ENCODE data around the gene TRAF3IP1. TPM values are rescaled to one million over a fixed set of nuclear protein-coding genes. Genes with fewer than 3 reads are reported as not detected.
A peak's percentile ranks its signal among the peaks of the same experiment; 100 is the strongest.
"Not testable (repeated sequence)": the region's sequence is repeated elsewhere in the genome, so short reads cannot be mapped to it uniquely, and the experiment has no call there.

TRAF3IP1 gene
- polyA plus RNA-seq, 12 donors, result 7.1 to 22.5 (median 8.8) TPM; not detected in 1

- no peak for DNase-seq
Measured at GRCh38 chr2:238339814-238340213, 19.5 kb downstream of the TRAF3IP1 start.

- no peak for DNase-seq
Measured at GRCh38 chr2:238341536-238341935, 21.2 kb downstream of the TRAF3IP1 start.

- DNase-seq, result no peak
Measured at GRCh38 chr2:238344035-238344434, 23.7 kb downstream of the TRAF3IP1 start.

- no peak for DNase-seq
Measured at GRCh38 chr2:238344517-238344916, 24.2 kb downstream of the TRAF3IP1 start.

- DNase-seq, result no peak
Measured at GRCh38 chr2:238345297-238345968, 25.1 kb downstream of the TRAF3IP1 start.

- no peak for DNase-seq
Measured at GRCh38 chr2:238346544-238346943, 26.2 kb downstream of the TRAF3IP1 start.

GRCh38 chr2:238350150-238350897 is 30.0 kb downstream of the TRAF3IP1 start:
- DNase-seq, result no peak

GRCh38 chr2:238351315-238351714 is 31.0 kb downstream of the TRAF3IP1 start:
- DNase-seq, result no peak

GRCh38 chr2:238352361-238352760 is 32.0 kb downstream of the TRAF3IP1 start:
- no peak for DNase-seq

- DNase-seq, result no peak
Measured at GRCh38 chr2:238358769-238359168, 38.5 kb downstream of the TRAF3IP1 start.

- no peak for DNase-seq
Measured at GRCh38 chr2:238359403-238359802, 39.1 kb downstream of the TRAF3IP1 start.

GRCh38 chr2:238361877-238362276 is 41.6 kb downstream of the TRAF3IP1 start:
- no peak for DNase-seq

- peak; percentile 37 for DNase-seq
Measured at GRCh38 chr2:238362626-238363025, 42.3 kb downstream of the TRAF3IP1 start.

GRCh38 chr2:238369591-238370040 is 49.3 kb downstream of the TRAF3IP1 start:
- peak; percentile 25 for DNase-seq

- no peak for DNase-seq
Measured at GRCh38 chr2:238370094-238370822, 49.9 kb downstream of the TRAF3IP1 start.

GRCh38 chr2:238370823-238371372 is 50.6 kb downstream of the TRAF3IP1 start:
- peak; percentile 71 for DNase-seq

- DNase-seq, result not testable (repeated sequence)
Measured at GRCh38 chr2:238372277-238372676, 52.0 kb downstream of the TRAF3IP1 start.

- no peak for DNase-seq
Measured at GRCh38 chr2:238376884-238377391, 56.6 kb downstream of the TRAF3IP1 start.

GRCh38 chr2:238378230-238379095 is 58.1 kb downstream of the TRAF3IP1 start:
- no peak for DNase-seq

- DNase-seq, result no peak
Measured at GRCh38 chr2:238379096-238379810, 58.9 kb downstream of the TRAF3IP1 start.

All from muscle of arm (tissue), 12 donors.